GM18907 (cell line): ENCODE measurements around the gene NOL4L.

Experiments
- ATAC-seq: cut with Tn5 transposase; IDR thresholded peaks from one replicate; pipeline ENCODE4 v1.9.1; 2021; ENCODE audit warnings: mild to moderate bottlenecking, moderate library complexity; ENCODE audit not compliant: unreplicated experiment

NOL4L gene

GRCh38 chr20:32585011-32585585 is at the start of gene NOL4L:
Gene NOL4L (minus strand): TSS chr20:32585333. CDS start chr20:32584890, 443 bp downstream.
- no peak for ATAC-seq

- ATAC-seq: no peak
Observed at GRCh38 chr20:32634041-32634805, 49.1 kb upstream of the NOL4L start.

- ATAC-seq: no peak
Observed at GRCh38 chr20:32632461-32633354, 47.6 kb upstream of the NOL4L start.

- ATAC-seq: no peak
Observed at GRCh38 chr20:32631933-32632460, 46.9 kb upstream of the NOL4L start.

- ATAC-seq: no peak
Observed at GRCh38 chr20:32629813-32630212, 44.7 kb upstream of the NOL4L start.

- no peak for ATAC-seq
Observed at GRCh38 chr20:32628960-32629530, 43.9 kb upstream of the NOL4L start.

- ATAC-seq: no peak
Observed at GRCh38 chr20:32626859-32627636, 41.9 kb upstream of the NOL4L start.

GRCh38 chr20:32626407-32626806 is 41.3 kb upstream of the NOL4L start:
- no peak for ATAC-seq

GRCh38 chr20:32625996-32626395 is 40.9 kb upstream of the NOL4L start:
- ATAC-seq: no peak

- ATAC-seq: no peak
Observed at GRCh38 chr20:32624687-32625345, 39.7 kb upstream of the NOL4L start.

GRCh38 chr20:32623667-32624157 is 38.6 kb upstream of the NOL4L start:
- no peak for ATAC-seq

- ATAC-seq: no peak
Observed at GRCh38 chr20:32622585-32623468, 37.7 kb upstream of the NOL4L start.

- ATAC-seq: no peak
Observed at GRCh38 chr20:32621891-32622584, 36.9 kb upstream of the NOL4L start.

GRCh38 chr20:32621071-32621890 is 36.1 kb upstream of the NOL4L start:
- ATAC-seq: no peak

GRCh38 chr20:32619586-32619985 is 34.5 kb upstream of the NOL4L start:
- ATAC-seq: no peak

GRCh38 chr20:32614772-32615171 is 29.6 kb upstream of the NOL4L start:
- ATAC-seq: no peak

- ATAC-seq: no peak
Observed at GRCh38 chr20:32614303-32614702, 29.2 kb upstream of the NOL4L start.
